GM18526 (cell line): ENCODE measurements around the gene PIK3CA.

Experiments
- POLR2A ChIP-seq: IDR thresholded peaks from 3 replicates; pipeline ENCODE4 v1.6.1; 2011; ENCODE audit not compliant: insufficient read length; ENCODE audit errors: extremely low read depth

Gene PIK3CA

GRCh38 chr3:179233043-179233442 lies 84.9 kb downstream of the PIK3CA start:
- no peak for TF ChIP-seq POLR2A

GRCh38 chr3:179234199-179234598 lies 86.0 kb downstream of the PIK3CA start:
- no peak for TF ChIP-seq POLR2A

GRCh38 chr3:179236669-179237301 lies 88.6 kb downstream of the PIK3CA start:
- no peak for TF ChIP-seq POLR2A

GRCh38 chr3:179244878-179245277 lies 96.7 kb downstream of the PIK3CA start:
- TF ChIP-seq POLR2A = no peak

GRCh38 chr3:179247289-179248015 lies 99.3 kb downstream of the PIK3CA start:
- TF ChIP-seq POLR2A = no peak

GRCh38 chr3:179250803-179251476 lies 102.8 kb downstream of the PIK3CA start, which contains the start of gene KCNMB3:
TSS of gene KCNMB3 (minus strand) at chr3:179251114. CDS start at chr3:179250990, 124 bp downstream.
- TF ChIP-seq POLR2A = no peak

GRCh38 chr3:179256813-179257212 lies 108.7 kb downstream of the PIK3CA start:
- TF ChIP-seq POLR2A = no peak

- no peak for TF ChIP-seq POLR2A
These were observed 110.7 kb downstream of the PIK3CA start for GRCh38 chr3:179258820-179259219.

- TF ChIP-seq POLR2A = peak; percentile 56
These were observed 113.0 kb downstream of the PIK3CA start for GRCh38 chr3:179260949-179261765.

GRCh38 chr3:179263134-179263533 lies 115.0 kb downstream of the PIK3CA start:
- no peak for TF ChIP-seq POLR2A

- no peak for TF ChIP-seq POLR2A
These were observed 116.3 kb downstream of the PIK3CA start for GRCh38 chr3:179264449-179264848.

GRCh38 chr3:179265092-179265491 lies 116.9 kb downstream of the PIK3CA start:
- TF ChIP-seq POLR2A = no peak

- no peak for TF ChIP-seq POLR2A
These were observed 117.7 kb downstream of the PIK3CA start for GRCh38 chr3:179265875-179266274.

- no peak for TF ChIP-seq POLR2A
These were observed 118.6 kb downstream of the PIK3CA start for GRCh38 chr3:179266701-179267211.
